Stimulated activated CD8-positive, alpha-beta memory T cell treated with anti-CD3 and anti-CD28 coated beads, Interleukin-2, amount 100 ng/mL, for 1 hour (primary cell): ENCODE data around the gene CACNG8.

ENCODE experiments used
- DNase-seq, 2 donors: peaks; one replicate each; pipeline ENCODE4 v3.0.0-alpha.2; 2020; ENCODE audit warnings: low read depth in 2 of 2

The CACNG8 gene

GRCh38 chr19:53961523-53962356, 997 bp upstream of the CACNG8 start:
- no peak for DNase-seq

- no peak for DNase-seq
These were observed 2.4 kb downstream of the CACNG8 start for GRCh38 chr19:53965091-53965490.

- no peak for DNase-seq
These were observed 4.2 kb downstream of the CACNG8 start for GRCh38 chr19:53966931-53967330.

- no peak for DNase-seq
These were observed 6.6 kb downstream of the CACNG8 start for GRCh38 chr19:53969366-53969765.

- no peak for DNase-seq
These were observed 8.9 kb downstream of the CACNG8 start for GRCh38 chr19:53971673-53972072.

GRCh38 chr19:53977429-53977990, 14.8 kb downstream of the CACNG8 start:
- peak; percentile 18 to 32 for DNase-seq

GRCh38 chr19:53977991-53978731, 15.4 kb downstream of the CACNG8 start:
- DNase-seq, result no peak

GRCh38 chr19:53978975-53979801, 16.5 kb downstream of the CACNG8 start:
- no peak for DNase-seq

GRCh38 chr19:53980539-53981375, 18.0 kb downstream of the CACNG8 start:
- no peak for DNase-seq

- no peak for DNase-seq
These were observed 18.7 kb downstream of the CACNG8 start for GRCh38 chr19:53981376-53981951.

GRCh38 chr19:53982001-53982451, 19.3 kb downstream of the CACNG8 start:
- DNase-seq, result no peak

- DNase-seq, result no peak
These were observed 19.9 kb downstream of the CACNG8 start for GRCh38 chr19:53982611-53983010.

GRCh38 chr19:53983457-53984289, 20.9 kb downstream of the CACNG8 start:
- no peak for DNase-seq

GRCh38 chr19:53985863-53986262, 23.1 kb downstream of the CACNG8 start:
- no peak for DNase-seq

GRCh38 chr19:53988981-53989380, 26.2 kb downstream of the CACNG8 start:
- DNase-seq, result no peak

GRCh38 chr19:53989600-53990533, 27.1 kb downstream of the CACNG8 start:
- DNase-seq, result no peak

- no peak for DNase-seq
These were observed 28.7 kb downstream of the CACNG8 start, which contains the start of gene CACNG6 for GRCh38 chr19:53991224-53992113. Gene CACNG6 (plus strand): TSS chr19:53991637. CDS start chr19:53992878, 1,241 bp downstream.
